Measurements from ENCODE around the gene ZDHHC14.

ZDHHC14 gene

DNA sequence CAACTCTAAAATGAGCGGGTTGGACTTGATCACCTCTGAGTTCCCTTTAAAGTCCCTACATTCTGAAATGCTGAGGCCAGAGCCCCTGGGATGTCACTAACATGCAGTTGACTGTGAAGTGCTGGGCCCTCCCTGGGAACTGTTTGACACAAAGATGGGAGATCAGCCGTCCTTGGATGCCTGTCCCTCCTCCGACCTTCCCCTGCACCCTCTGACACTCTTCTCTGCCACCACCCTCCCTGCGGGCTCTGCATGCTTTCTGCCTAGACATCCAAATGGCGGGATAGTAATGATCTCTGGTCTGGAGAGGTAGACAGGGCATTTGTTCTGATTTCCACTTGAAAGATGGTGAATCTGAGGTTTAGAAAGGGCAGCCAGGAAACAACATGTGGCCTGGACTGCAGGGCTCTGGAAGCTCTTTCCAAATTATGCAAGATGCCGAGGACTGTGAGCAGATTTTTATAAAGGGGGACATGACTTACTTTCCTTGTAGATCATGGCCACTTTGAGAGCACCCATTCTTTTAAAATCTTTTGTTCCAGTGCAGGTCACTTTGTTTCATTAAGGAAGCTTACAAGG is 113.2 kb downstream of the ZDHHC14 start:
- no peak for DNase-seq

DNA sequence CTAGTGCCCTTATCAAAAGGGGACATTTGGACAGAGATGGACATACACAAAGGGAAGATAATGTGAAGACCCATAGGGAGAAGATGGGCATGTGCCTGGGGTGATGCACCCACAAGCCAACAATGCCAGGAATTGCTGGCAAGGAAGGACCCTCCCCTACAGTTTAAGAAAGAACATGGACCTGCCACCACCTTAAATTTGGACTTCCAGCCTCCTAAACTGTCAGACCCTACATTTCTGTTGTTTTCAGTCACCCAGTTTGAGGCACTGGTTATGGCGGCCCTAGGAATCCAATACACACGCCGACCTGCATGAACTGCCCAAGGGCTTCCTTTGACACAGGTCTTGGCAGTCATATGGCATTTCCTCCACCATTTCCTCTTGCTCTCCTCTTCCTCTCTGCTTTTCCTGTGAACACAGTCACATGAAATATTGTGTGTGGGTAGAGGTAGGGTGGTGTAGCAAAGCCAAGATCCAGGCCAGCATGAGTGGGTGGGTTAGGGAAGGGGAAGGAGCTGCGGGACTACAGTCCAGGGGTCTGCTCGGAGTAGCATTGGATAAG is 115.6 kb downstream of the ZDHHC14 start:
- no peak for DNase-seq

DNA sequence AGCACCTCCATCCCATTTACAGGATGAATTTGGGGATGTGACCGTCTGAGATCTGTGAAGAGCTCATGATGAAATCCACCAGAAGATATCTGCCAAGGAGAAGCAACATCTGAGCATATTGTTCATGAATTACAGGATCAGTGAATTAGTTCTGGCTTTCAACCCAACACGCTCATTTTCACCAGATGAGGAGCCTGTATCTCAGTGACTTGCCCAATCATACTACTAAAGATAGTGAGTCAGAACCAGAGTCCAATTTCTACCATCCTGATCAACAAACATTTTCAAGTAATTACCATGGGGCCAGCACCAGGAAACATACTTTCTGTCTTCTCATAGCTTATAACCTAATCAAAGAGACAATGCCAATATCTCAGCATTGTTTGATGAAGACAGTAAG is 116.6 kb downstream of the ZDHHC14 start:
- DNase-seq, result no peak

DNA sequence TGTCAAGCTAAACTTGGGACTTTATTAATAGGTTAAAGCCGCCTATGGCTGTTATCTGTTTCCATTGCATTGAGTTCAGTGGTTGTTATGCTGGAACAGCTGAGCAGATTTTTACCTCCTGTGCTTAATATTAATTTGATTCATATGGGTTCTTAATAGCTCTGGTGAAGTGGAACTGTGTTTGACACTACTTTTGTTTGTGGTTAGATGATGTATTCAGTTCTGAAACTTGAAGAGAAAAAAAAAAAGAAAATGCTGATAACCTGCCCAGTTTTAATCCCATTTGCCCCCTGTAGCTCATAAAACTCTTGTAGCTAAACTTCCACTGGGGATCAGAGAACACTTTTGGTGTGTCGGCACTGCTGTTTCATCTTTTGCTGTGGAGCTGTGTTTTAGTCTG is 117.8 kb downstream of the ZDHHC14 start:
- DNase-seq, result no peak

DNA sequence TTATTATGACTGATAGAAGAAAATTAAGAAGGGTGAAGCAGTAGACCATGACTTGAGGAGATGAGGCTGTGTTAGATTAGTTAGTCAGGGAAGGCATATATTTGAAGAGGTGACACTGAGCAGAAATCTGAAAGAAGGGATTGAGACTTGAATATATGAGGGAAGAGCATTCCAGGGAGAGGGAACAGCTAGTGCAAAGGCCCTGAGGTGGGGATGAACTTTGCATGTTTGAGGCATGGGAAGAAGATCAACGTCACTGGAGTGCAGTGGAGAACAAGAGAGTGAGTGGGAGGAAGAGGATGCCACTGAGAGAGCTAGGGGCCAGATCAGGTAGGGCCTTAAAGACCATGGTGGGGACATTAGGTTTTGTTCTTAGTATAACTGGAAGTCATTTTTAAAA is 119.0 kb downstream of the ZDHHC14 start:
- no peak for DNase-seq

DNA sequence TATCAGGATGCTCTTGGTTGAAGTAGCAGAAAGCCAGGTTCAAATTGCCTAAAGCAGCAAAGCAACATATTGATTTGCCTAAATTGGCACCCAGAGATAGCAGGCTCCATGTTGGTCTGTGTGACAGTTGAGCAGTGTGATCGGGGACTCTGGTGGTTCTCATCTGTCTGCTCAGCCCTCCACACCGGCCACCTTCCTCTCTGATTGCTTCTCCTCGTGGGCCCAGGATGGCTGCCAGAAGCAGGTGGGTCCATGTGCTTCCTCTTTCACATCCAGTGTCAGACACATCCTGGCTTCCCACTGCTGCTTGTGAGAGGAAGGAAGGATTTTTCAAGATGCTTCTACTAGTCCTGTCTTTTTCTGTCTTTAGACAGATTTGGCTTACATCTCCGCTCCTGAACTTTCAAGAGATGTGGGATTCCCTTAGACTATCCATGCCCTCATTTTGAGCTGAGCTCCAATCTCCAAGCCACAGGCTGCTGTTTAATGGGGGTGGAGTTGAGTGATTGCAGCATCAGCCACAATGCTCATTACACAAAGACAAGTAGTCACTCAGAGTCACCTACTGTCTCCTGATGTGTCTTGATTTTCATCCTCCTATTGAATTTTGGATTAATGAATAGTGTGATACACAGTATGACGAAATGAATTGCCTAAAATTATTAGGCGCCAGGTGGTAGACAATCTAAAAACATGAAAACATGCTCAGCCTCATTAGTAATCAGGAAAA is 122.2 kb downstream of the ZDHHC14 start:
- no peak for DNase-seq

DNA sequence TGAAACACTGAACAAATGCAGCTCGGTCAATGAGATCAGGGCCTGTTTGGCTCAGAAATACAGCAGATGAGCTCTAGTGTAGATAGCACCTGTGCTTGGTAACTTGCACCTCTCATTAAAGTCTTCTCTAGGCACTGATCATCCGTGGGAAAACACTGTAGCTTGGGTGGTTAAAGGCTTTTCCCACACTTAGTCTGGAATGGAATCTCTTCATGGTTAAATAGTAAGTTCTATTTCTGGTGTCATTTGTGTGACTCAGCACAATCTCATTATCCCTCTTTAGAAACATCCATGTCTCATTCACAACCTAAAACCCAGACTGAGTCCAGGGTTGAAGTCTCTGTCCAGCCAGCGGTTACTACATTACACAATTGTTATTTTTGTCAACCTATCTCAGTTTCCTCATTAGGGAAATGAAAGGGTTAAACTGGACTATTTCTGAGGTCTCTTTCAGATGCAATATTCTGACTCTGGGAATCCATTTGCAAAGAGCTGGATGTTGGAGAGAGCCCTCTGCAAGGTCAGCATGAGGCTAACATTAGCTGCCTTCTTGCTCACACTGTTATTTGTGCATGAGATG is 125.0 kb downstream of the ZDHHC14 start:
- DNase-seq, result no peak

DNA sequence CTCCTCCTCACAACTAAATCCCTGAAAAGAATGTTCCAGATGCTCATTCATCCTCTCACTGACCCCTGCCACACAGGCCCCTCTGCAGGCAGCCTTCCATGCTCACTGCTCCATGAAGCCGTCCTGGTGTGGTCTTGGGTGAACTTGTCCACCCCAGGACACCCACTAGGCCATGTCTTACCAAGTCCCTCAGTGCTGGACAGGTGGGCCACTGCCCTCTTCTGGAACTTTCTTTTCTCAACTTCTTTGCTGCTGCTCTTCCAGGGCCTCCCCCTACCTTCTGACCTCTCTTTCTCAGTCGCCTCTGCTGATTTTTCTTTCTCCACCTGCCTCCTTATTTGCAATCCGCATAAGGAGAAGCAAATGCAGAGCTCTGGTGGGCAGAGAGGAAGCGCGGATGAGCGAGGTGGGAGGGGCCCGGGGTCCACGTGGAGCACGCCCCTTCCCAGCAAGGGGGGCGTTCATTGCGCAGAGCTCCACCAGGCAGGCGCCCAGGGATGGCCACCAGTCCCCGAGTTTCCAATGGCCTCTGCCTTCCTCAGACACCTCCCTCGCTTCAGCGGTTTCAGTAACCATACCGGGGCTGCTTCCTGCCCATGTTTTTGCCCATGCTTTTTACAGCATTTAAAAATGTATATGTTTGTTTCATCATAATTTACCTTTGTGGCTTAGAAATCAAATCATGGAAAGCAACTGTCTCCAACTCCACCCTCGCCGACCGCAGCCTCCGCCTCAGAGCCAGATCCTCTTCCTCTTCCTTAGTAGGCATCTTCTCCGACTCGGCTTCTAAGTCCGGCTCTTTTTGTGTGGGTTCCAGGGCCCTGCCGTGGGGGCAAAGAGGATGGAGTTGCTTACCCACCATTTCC is 129.6 kb downstream of the ZDHHC14 start:
- no peak for DNase-seq

DNA sequence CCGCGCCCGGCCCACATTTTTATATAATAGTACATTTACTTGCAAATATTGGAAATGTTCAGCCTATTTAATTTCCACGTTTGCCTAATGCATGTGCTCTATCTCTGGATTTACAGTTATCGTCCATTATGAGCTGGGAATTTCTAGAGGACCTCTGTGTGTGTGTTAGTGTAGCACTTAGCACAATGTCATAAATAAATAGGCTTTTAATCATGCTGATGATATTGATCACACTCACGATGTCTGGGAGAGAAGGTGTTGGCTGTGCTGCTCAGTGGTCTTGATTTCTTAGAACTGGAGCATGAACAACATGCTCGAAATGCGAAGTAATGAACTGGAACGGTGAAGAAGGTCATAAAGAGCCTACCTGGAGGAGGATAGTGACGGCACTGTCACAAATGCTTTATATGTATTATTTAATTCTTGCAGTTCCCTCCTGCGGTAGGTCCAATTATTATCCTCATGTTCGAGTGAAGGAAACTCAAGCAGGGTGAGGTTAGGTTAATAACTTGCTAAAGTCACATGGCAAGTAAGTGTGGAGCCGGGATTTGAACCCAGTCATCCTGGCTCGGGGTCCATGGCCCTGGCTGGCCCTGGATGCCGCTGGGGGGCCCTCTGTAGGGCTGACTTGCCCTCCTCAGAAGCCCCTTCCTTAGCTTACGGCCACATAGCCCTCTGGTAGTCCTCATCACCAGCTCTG is 130.8 kb downstream of the ZDHHC14 start:
- DNase-seq, result no peak

DNA sequence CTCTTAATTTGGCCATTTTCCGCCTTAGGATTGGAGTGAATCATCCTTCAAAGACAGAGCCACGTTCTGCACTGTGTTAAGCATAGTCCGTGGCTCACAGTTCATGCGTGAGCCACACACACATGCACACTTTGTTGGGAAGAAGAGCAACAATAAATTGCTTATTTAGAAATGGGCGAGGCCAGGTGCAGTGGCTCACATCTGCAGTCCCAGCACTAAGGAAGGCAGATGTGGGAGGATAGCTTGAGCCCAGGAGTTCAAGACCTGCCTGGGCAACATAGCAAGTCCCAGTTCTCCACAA is 131.3 kb downstream of the ZDHHC14 start:
- no peak for DNase-seq

DNA sequence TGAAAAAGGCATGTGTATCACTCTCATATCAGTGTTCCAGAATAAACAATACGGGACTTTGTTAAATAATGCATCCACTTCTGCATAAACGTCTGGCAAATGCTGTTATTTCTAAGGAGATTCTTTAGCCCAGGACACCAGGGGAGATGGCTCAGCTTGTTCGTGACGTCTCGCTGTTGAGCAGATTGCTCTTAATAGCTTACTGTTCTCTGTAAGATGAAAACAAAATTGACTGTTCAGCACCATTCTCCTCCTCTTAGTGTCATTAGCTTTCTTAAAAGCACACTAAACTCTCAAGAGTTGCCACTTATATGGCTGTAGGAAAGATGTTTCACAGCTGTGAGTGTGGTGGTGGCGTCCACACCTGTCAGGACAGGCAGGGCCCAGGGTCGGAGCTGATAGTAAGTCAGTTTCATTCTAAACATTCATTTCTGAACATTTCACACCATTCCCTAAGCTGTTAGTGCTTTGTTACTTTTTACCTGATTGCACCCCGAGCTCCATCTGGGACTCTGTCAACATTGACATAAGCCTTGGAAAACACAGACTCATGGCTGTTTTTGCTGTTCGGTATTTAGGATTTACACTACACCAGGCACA is 132.1 kb downstream of the ZDHHC14 start:
- no peak for DNase-seq

DNA sequence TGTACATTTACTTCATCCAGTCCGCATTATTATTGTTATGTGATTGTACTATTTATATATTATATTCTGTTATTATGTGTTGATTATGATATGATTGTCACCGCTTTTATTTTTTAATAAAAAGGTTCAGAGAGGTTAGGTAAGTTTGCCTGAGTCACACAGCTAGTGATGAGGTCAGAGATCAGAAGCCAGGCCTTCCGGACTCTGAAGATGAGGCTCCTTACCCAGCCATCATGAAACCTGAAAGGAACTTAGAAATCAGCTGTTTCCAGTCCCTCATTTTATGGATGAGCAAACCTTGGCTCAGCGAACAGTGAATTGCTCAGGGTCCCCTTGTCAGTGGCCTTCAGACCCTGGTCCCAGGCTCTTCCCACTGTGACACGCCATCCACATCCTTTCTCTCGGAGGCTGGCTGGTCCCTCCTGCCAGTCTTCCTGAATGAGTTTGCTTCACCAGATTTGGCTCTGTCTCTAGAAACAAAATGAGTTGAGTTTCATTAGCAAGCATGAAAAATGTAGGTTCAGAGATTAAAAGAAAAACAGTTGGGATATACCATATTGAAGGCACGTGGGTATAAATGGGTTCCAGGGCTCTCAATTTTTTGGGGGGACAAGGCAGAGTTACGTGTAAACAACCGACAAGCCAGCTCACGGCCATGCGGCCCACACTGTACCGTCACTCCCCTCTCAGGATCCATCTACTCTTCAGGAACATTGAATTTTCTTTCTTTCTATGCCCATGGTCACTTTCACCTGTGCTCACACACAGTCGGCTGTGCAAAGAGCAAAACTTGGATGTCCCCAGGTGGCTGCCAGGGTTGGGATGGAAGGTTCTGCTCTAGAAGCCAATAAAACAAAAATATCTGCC is 132.9 kb downstream of the ZDHHC14 start:
- no peak for DNase-seq

DNA sequence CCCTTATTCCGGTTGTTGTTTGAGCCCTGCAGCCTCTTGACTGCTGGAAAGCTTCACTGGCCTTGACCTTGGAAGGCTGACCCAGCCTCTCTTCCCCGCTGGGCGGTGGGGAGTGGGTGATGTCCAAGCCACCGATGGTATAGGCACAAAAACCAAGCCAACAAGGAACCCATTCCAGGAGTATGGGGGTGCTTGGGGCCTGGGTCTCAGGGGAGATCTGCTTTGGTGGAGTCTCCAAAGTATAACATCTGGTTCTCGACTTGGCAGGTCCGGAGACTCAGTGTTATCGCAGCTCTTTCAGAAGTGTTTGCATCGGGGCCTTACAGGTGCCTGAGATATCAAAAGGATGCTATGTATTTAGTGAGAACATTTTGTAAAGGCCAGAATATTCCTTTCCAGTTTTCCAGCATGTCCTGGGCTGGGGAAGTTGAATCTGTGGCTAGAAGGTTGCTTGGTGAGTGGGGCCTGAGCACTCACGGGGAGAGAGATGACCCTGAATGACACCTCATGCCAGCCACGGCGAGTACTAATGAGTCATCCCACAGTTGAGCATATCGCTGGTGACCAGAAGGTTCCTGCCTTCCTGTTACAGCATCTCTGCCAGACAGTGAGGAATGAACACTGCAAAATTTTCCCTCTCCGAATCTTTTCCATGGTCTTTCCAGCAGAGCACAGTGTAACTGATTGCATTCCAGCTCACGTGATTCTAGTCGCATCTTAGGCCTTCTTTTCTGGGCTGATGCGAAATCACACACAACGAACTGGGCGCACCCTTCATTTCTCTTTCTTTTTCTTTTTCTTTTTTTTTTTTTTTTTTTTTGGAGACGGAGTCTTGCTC is 133.9 kb downstream of the ZDHHC14 start:
- DNase-seq, result no peak

DNA sequence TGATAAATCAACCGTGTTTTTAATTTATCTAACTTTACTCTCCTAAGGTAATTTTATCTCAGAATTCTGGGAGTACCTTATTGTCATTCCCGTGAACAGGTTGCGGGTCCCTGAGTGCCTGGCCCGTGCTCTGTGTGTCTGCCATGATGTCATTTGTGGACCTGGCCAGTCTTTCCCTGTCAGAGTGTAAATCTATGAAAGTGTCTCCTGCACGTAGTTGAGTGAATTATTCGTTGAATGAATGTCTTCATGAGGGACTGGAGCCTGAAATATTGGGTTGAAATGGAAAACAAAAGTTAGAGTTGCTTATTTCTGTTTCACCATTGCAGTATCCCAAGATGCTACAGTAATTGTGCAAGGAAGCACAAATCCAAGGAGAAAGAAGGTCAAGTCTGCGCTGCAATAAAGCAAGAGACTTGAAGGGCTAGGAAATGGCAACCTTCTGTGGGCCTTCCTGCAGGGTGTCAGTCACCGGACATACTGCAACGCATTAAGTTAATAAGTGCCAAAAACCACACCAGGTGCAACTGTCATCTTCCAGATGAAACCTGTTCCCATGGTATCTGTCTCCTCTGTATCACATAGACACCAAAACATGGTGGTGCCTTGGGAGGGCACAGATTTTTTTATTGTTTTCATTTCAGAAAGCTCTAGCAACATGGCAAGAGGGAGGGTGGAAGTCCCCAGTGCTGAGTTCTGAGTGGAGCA is 135.5 kb downstream of the ZDHHC14 start:
- DNase-seq, result no peak

DNA sequence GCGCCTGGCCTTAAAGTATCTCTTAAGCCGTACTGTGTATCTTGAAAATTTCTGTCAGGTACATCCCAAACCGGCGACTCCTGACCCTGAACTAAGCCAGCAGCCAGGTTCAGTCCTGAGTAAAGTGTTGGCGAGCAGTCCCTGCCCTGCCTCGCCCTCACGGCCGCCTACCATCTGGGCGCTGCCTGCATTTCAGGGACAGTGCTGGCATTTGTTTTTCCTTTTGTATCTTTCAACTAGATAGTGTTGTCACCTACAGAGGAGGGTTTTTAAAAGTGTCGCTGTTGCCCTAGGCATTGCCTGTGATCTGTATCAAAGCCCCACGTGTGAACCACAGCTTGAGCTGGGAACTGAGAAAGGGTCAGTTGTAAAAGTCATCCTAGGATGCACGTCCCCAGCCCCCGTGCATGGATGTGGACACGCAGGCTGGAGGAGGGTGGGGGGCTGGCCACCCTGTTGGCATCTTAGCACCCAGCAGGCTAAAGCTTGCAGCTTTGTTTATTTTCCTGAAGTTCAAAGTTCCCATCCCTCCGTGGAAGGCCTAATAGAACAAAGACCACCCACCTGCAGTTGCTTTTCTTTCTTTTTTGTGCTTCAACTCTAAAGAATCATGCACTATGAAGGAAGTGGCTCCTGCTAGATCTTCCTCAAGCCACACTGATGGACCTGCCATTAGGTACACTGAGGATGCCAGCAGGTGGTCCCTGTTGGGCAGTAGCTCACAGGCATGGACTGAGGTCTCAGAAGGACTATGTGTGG is 136.8 kb downstream of the ZDHHC14 start:
- DNase-seq, result no peak

DNA sequence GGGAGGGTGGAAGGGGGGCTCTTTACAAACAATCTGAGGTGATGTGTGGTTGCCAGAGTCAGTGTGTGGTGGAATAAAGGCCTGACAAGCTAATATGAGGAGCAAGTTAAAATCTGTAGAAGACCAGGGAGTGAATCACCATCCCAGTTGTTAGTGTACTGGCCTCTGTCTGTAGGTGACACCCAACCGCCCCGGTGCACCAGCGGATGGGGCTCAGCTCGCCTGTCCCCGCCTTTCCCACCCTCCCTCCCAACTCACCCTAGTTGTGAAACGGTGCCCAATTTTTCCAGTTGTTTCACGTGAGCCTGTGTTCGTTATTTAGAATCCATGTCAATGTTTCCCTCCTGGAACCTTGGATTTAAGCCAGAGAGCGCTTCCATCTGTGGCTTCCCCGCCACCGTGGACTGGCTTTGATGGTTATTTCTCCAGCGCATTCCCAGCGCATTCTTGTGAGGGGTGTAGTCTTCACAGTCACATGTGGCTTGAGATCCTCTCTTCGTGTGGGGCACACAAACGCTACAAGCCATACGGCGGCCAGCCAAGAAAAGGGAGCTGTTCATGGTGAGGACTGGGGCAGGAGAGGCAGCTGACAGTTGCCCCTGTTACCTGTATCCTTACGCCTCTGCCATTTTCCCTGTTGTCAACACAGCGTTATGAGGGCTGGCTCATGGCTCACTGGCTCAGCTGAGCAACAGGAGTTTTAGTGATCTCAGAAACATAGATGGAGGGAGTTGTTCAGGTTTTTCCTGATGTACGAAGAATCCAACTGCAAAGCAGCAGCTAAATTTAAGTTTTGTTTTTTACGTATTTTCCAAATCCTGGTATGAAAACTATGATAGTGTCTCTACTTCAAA is 137.6 kb downstream of the ZDHHC14 start:
- DNase-seq, result no peak

DNA sequence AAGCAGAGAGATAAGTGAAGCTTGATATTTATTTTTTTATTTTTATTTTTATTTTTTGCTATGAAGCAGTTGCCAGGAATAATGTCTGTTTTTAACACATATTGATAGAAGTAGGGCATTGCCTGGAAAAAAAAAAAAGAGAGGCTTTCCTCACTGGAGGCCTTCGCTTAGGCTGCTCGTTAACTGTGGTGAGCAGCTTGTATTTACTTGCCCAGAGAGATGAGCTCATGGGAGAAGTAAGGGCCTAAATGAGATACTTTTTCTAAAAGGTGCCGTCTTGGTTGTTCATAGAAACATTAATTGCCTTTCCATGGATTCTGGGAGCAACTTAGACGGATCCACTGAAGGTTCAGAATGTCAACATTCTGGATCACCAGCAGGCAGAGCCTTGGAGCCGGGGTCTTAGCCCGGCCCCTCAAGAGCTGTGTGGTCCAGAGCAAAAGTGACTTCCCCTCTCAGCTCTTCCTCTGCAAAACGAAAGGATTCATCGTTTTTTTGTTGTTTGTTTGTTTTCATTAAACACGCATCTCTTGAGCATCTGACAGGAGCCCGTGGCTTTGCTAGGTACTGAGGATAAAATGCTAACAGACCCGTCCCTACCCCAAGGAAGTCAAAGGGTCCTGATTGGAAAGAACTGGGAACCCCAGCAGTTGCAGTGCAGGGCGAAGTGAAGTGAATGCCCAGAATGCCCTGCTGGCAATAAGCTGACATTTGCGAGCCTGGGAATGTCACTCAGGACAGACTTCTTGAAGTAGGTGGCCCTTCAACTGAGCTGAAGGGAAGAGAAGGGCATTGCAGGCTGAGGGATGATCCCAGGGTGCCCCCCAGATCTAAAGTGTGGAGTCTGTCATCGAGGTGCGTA is 138.5 kb downstream of the ZDHHC14 start:
- no peak for DNase-seq
